Heart right ventricle (tissue), 16 donors: Measurements from ENCODE around the gene NUDT3. TPM values are rescaled to one million over a fixed set of nuclear protein-coding genes. Genes with fewer than 3 reads are reported as not detected.
"Not testable (repeated sequence)": the region's sequence is repeated elsewhere in the genome, so short reads cannot be mapped to it uniquely, and the experiment has no call there.

Experiments used
- ATAC-seq, 8 donors: fragments of 200-7000 bp; cut with Tn5 transposase; one replicate each; pipeline ENCODE4 v1.9.1; 2020; ENCODE audit warnings: mild to moderate bottlenecking in 8 of 8, moderate library complexity in 8 of 8, moderate number of reproducible peaks in 1 of 8
- DNase-seq, 2 donors: peaks; one replicate each; pipeline ENCODE4 v3.0.0-alpha.2; 2020
- H3K27ac ChIP-seq, 10 donors: fragments of 200-600 bp; sonication (generic) in 2 of 10; one replicate each; pipeline versions ENCODE4 v1.5.0 to v1.8.0; 2020 to 2022; ENCODE audit warnings: mild to moderate bottlenecking in 3 of 10
- H3K27me3 ChIP-seq, 7 donors: fragments of 200-600 bp; one replicate each; pipeline ENCODE4 v1.8.0; 2021 to 2022; ENCODE audit warnings: mild to moderate bottlenecking in 2 of 7
- H3K36me3 ChIP-seq, 9 donors: fragments of 200-600 bp; sonication (generic) in 1 of 9; one replicate each; pipeline versions ENCODE4 v1.5.0 to v1.8.0; 2020 to 2022; ENCODE audit warnings: mild to moderate bottlenecking in 2 of 9
- H3K4me1 ChIP-seq, 9 donors: fragments of 200-600 bp; sonication (generic) in 1 of 9; one replicate each; pipeline versions ENCODE4 v1.5.0 to v1.8.0; 2020 to 2022; ENCODE audit warnings: mild to moderate bottlenecking in 4 of 9
- H3K4me3 ChIP-seq, 10 donors: fragments of 200-600 bp; sonication (generic) in 2 of 10; one replicate each; pipeline versions ENCODE4 v1.5.0 to v1.8.0; 2020 to 2022; ENCODE audit warnings: mild to moderate bottlenecking in 7 of 10, moderate library complexity in 2 of 10
- H3K9me3 ChIP-seq, 11 donors: fragments of 200-600 bp in 10 of 11; sonication (generic) in 2 of 11; one replicate each; pipeline versions ENCODE4 v1.5.0 to v1.8.0; 2013 to 2022; ENCODE audit warnings: mild to moderate bottlenecking in 2 of 11, control low read depth in 1 of 11, moderate library complexity in 1 of 11
- CTCF ChIP-seq, 9 donors: fragments of 200-600 bp; sonication (generic) in 2 of 9; IDR thresholded peaks; one replicate each; pipeline versions ENCODE4 v1.5.0 to v1.8.0; 2021 to 2022; ENCODE audit warnings: antibody characterized with exemption in 9 of 9, mild to moderate bottlenecking in 5 of 9, moderate library complexity in 1 of 9
- WGBS, 2 donors: extraction: QIAGEN DNeasy Blood & Tissue Kit; methylation state at CpG; one replicate each; pipeline ENCODE4 v1.1.7; 2013; ENCODE audit warnings: inconsistent platforms in 1 of 2; 5-methylcytosine and 5-hydroxymethylcytosine counted together
- intact Hi-C, 10 donors: fragments of 100-400 bp; cut with DNase I; formaldehyde crosslinking; loops; one replicate each; pipeline versions ENCODE4 v1.11.1 to v1.14.2; 2022
- polyA plus RNA-seq, 2 donors: library from polyadenylated mRNA; stranded (reverse); fragments of 200-250 nt; gene quantifications; one replicate each; pipeline ENCODE4 v1.2.3, GENCODE V29; 2013
- total RNA-seq, 10 donors: library from RNA; stranded (reverse); fragmentation: NEBNext Ultra II Directional in 3 of 10; extraction: Animal tissue kit (Norgen Biotek cat#: 25700) in 3 of 10; gene quantifications; one replicate each; pipeline versions ENCODE4 v1.2.1 to v1.2.4, GENCODE V29; 2021 to 2023
- donor health status: Arrhythmogenic right ventricular cardiomyopathy.
- donor health status: ischemic (EF 13 %, LVEDD 7.1; RV severe dilation, severe dysfunction).
- donor health status: healthy with polysubstance abuse.
- donor health status: DM: no; HTN: yes; CAD: no.
- donor health status: DM: no; HTN: no; CAD: no.
- donor health status: ischemic (EF 25% LVEDD 6.9; RV normal size, moderate dysfunction).
- donor health status: ischemic (EF 25% LVEDD 5.7; RV mildly dilated, moderate dysfunction).
- donor health status: healthy.
- donor health status: DM: yes; HTN: yes; CAD: no.
- donor health status: Ischemic cardiomyopathy.
- donor health status: ischemic (EF 35%, LVEDD 5.7; RV mildly dilated, moderate dysfunction).
- donor health status: nonischemic (EF 11% LVEDD 7.7; RV severe dilation, severe dysfunction).
- donor health status: DM: yes; HTN: yes; CAD: no.
- donor health status: PGD.
- donor health status: ischemic (EF 29% LVEDD 5.4; RV normal size, mild dysfunction).
- donor health status: nonischemic (EF 23%, LVEDD 6.1; RV moderate dilation, normal function).

Gene NUDT3
- total and polyA plus RNA-seq, 12 donors: 9.3 to 67.1 (median 54.4) TPM

- H3K27me3 ChIP-seq: no peaks in the 10 kb centered on the region
- H3K4me3 ChIP-seq: no peak overlapping the region
- peak; percentile 60 to 96 (median 90) for ATAC-seq
- DNase-seq: peak; percentile 70 to 72
- intact Hi-C loops: no loop called here
- WGBS, 2 donors: 48 to 70% methylated on average over 6 of the region's 6 CpGs
- peak overlapping the region; percentile 22 to 81 (median 64) for H3K27ac ChIP-seq
- H3K36me3 ChIP-seq: peaks cover 0 to 17% (median 0%) of the 10 kb centered on the region in 9 donors
- peaks cover 15 to 74% (median 63%) of the 10 kb centered on the region in 9 donors for H3K4me1 ChIP-seq
- TF ChIP-seq CTCF (IDR thresholded peaks at IDR 0.05): no peak
- no peaks in the 10 kb centered on the region for H3K9me3 ChIP-seq
Measured at GRCh38 chr6:34333858-34334257, 58.6 kb downstream of the NUDT3 start.

DNA sequence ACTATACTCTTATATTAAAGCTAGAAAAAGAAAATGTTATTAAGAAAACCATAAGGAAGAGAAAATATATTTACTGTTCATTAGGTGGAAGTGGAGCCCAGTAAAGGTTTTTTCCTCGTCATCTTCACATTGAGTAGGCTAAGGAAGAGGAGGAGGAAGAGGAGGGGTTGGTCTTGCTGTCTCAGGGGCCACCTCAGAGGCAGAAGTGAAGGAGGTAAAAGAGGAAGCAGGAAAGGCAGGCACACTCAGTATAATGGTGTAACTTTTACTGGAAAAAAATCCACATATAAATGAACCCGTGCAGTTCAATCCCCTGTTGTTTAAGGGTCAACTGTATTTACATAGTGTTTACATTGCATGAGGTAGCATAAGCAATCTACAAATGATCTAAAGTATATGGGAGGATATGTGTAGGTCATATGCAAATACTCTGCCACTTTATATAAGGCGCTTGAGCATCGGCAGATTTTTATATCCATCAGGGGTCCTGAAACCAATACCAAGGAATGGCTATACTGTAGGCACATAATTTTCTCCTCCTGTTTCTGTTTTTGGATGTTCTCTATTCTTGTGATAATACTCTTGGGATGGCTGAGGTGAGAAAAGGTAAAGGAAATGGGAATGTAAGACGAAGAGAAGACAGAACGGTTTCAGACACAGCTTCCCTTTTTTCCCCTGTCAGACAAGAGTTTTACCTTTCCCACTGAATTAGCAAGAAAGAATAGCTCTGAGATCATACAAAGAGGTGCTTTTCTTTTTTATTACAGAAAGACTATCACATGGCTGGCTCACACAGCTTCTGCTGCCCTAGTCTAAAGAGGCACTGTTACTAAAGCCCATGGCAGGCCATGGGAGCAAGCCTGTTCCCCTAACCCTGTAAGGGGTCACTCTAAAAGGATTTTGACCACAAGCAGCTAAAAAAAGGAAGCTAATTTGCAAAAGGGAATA, 59.9 kb downstream of the NUDT3 start:
- DNase-seq (no peak), ATAC-seq (peak in 1 of 8 donors; percentile 39)
- Histone ChIP-seq H3K36me3 (peaks cover 0 to 17% (median 0%) of the 10 kb centered on the region in 9 donors), H3K27me3 (no peaks in the 10 kb centered on the region), H3K4me3 (no peak overlapping the region), H3K9me3 (no peaks in the 10 kb centered on the region), H3K27ac (peak overlapping the region in 8 of 10 donors; percentile 22 to 81 (median 64)), H3K4me1 (peaks cover 10 to 60% (median 50%) of the 10 kb centered on the region in 9 donors)
- TF ChIP-seq CTCF (IDR thresholded peaks at IDR 0.05): no peak
- WGBS, 2 donors: 77 to 80% methylated on average over 6 of the region's 6 CpGs
- intact Hi-C loops: no loop called here

- peak overlapping the region in 6 of 10 donors; percentile 17 to 81 (median 24) for H3K27ac ChIP-seq
Measured at GRCh38 chr6:34331371-34332050, 61.0 kb downstream of the NUDT3 start.

GRCh38 chr6:34329814-34330213, 62.7 kb downstream of the NUDT3 start:
- peaks cover 0 to 16% (median 0%) of the 10 kb centered on the region in 9 donors for H3K36me3 ChIP-seq
- intact Hi-C loops, H3K27ac ChIP-seq, DNase-seq, H3K9me3 ChIP-seq, ATAC-seq, H3K27me3 ChIP-seq, H3K4me3 ChIP-seq: not testable (repeated sequence)
- peaks cover 7 to 57% (median 41%) of the 10 kb centered on the region in 9 donors for H3K4me1 ChIP-seq
- 91 to 98% methylated on average over 2 of the region's 3 CpGs for WGBS, 2 donors

More at GRCh38 chr6:34331371-34332050, 61.0 kb downstream of the NUDT3 start:
- intact Hi-C loops: no loop called here
- TF ChIP-seq CTCF (IDR thresholded peaks at IDR 0.05): no peak
- no peaks in the 10 kb centered on the region for H3K9me3 ChIP-seq
- no peak for DNase-seq
- H3K36me3 ChIP-seq: peaks cover 0 to 22% (median 0%) of the 10 kb centered on the region in 9 donors
- H3K4me3 ChIP-seq: no peak overlapping the region
- WGBS, 2 donors: 40 to 48% methylated on average over 7 of the region's 7 CpGs
- peaks cover 7 to 50% (median 39%) of the 10 kb centered on the region in 9 donors for H3K4me1 ChIP-seq
- ATAC-seq: no peak
- no peaks in the 10 kb centered on the region for H3K27me3 ChIP-seq
